PC-3 (cell line): ENCODE measurements around the gene KRTAP10-10. TPM values are rescaled to one million over a fixed set of nuclear protein-coding genes. Genes with fewer than 3 reads are reported as not detected.

Experiments used
- ATAC-seq: fragments of 200-7000 bp; cut with Tn5 transposase; 2 replicates; pipeline ENCODE4 v1.9.1; 2020; ENCODE audit warnings: mild to moderate bottlenecking, moderate library complexity
- BruUV-seq: library from RNA; stranded (reverse); fragments of 400-500 nt; replicated peaks from 2 replicates; lab custom pipeline; 2021; lab: Mats Ljungman, UMichigan
- CTCF ChIA-PET: fragments of 300-600 bp; sonication (Branson Sonifier 250); formaldehyde crosslinking; loops from one replicate; lab custom pipeline; 2022; ENCODE audit warnings: antibody characterized with exemption; lab: Charles Lee
- POLR2A ChIA-PET: fragments of 300-600 bp; sonication (Branson Sonifier 250); formaldehyde crosslinking; loops from one replicate; lab custom pipeline; 2022; ENCODE audit warnings: antibody characterized with exemption; ENCODE audit not compliant: unreplicated experiment; lab: Charles Lee
- DNase-seq: peaks from one replicate; pipeline ENCODE4 v3.0.0-alpha.2; 2015
- H2AFZ ChIP-seq: fragments of 300-600 bp; sonication (generic); 2 replicates; pipeline ENCODE4 v1.6.0; 2016; ENCODE audit warnings: antibody characterized with exemption, low read length
- H3F3A ChIP-seq: fragments of 300-600 bp; sonication (generic); one replicate; pipeline ENCODE4 v1.6.0; 2017; ENCODE audit warnings: antibody characterized with exemption, low read length, control low read depth, mild to moderate bottlenecking; ENCODE audit not compliant: unreplicated experiment
- H3K27ac ChIP-seq: fragments of 300-600 bp; sonication (generic); 2 replicates; pipeline ENCODE4 v1.5.1; 2016; ENCODE audit warnings: mild to moderate bottlenecking, low read length
- H3K27me3 ChIP-seq: fragments of 300-600 bp; sonication (generic); 2 replicates; pipeline ENCODE4 v1.6.1; 2016; ENCODE audit warnings: low read length, mixed read lengths
- H3K36me3 ChIP-seq: fragments of 300-600 bp; sonication (generic); 2 replicates; pipeline ENCODE4 v1.6.1; 2016; ENCODE audit warnings: low read depth, mixed run types, low read length, mixed read lengths
- H3K4me1 ChIP-seq: fragments of 300-600 bp; sonication (generic); 2 replicates; pipeline ENCODE4 v1.5.1; 2016; ENCODE audit warnings: low read length; ENCODE audit not compliant: insufficient read depth
- H3K4me2 ChIP-seq: fragments of 300-600 bp; sonication (generic); 2 replicates; pipeline ENCODE4 v1.6.0; 2016; ENCODE audit warnings: low read length
- H3K4me3 ChIP-seq: fragments of 300-600 bp; sonication (generic); 2 replicates; pipeline ENCODE4 v1.5.1; 2016; ENCODE audit warnings: mild to moderate bottlenecking, low read length, mixed read lengths
- H3K79me2 ChIP-seq: fragments of 300-600 bp; sonication (generic); 2 replicates; pipeline ENCODE4 v1.6.1; 2017; ENCODE audit warnings: low read length, mixed read lengths
- H3K9ac ChIP-seq: fragments of 300-600 bp; sonication (generic); 2 replicates; pipeline ENCODE4 v1.6.0; 2016; ENCODE audit warnings: mild to moderate bottlenecking, low read length
- H3K9me2 ChIP-seq: fragments of 300-600 bp; sonication (generic); replicated peaks from 2 replicates; pipeline ENCODE4 v1.6.1; 2016; ENCODE audit warnings: mixed run types, low read length, mixed read lengths
- H3K9me3 ChIP-seq: fragments of 300-600 bp; sonication (generic); 2 replicates; pipeline ENCODE4 v1.6.1; 2016; ENCODE audit warnings: low read length, mixed read lengths
- H4K20me1 ChIP-seq: fragments of 300-600 bp; sonication (generic); 2 replicates; pipeline ENCODE4 v1.6.1; 2016; ENCODE audit warnings: low read length, mixed read lengths
- CTCF ChIP-seq: fragments of 300-600 bp; sonication (generic); conservative IDR thresholded peaks from 2 replicates; pipeline ENCODE4 v1.5.1; 2017; ENCODE audit warnings: antibody characterized with exemption, low read depth, mild to moderate bottlenecking, low read length
- EZH2 ChIP-seq: fragments of 300-600 bp; sonication (generic); IDR thresholded peaks from one replicate; pipeline ENCODE4 v1.6.1; 2017; ENCODE audit warnings: antibody characterized with exemption, mild to moderate bottlenecking, low read length; ENCODE audit not compliant: unreplicated experiment
- EZH2phosphoT487 ChIP-seq: fragments of 300-600 bp; sonication (generic); IDR thresholded peaks from 2 replicates; pipeline ENCODE4 v1.6.1; 2018; ENCODE audit warnings: mild to moderate bottlenecking, antibody characterized with exemption, low read length, borderline replicate concordance
- intact Hi-C: fragments of 100-400 bp; cut with micrococcal nuclease; formaldehyde crosslinking; loops from 2 replicates; pipeline ENCODE4 v1.9.0; 2023
- total RNA-seq: library from RNA; depleted of rRNA; stranded (reverse); fragments of >200 nt; gene quantifications from 2 replicates; pipeline ENCODE4 v1.2.3, GENCODE V29; 2014

KRTAP10-10 gene
- total RNA-seq, 1 experiment from 2014 or later: not detected

- intact Hi-C loops: no loop called here
- Histone ChIP-seq H3K4me1 (peaks cover 12% of the 10 kb centered on the region), H3K9me2 (no peaks in the 10 kb centered on the region), H3K27me3 (no peaks in the 10 kb centered on the region), H3K4me3 (no peak overlapping the region), H2AFZ (no peak overlapping the region), H3K4me2 (no peak overlapping the region), H3K36me3 (no peaks in the 10 kb centered on the region), H3K9ac (no peak overlapping the region), H3K79me2 (no peaks in the 10 kb centered on the region), H3K27ac (no peak overlapping the region), H3F3A (no peaks in the 10 kb centered on the region), H4K20me1 (no peaks in the 10 kb centered on the region), H3K9me3 (no peaks in the 10 kb centered on the region)
- no TSS peak for BruUV-seq
- TF ChIP-seq EZH2 (no peak), CTCF (no peak), EZH2phosphoT487 (no peak)
- ChIA-PET CTCF (no interaction called here), POLR2A (no interaction called here)
- DNase-seq (no peak), ATAC-seq (no peak)
Observed at GRCh38 chr21:44594406-44594916, 42.7 kb upstream of the KRTAP10-10 start.

GRCh38 chr21:44595524-44595923 is 41.6 kb upstream of the KRTAP10-10 start:
- ATAC-seq (no peak), DNase-seq (no peak)
- H3F3A ChIP-seq: no peaks in the 10 kb centered on the region
- H4K20me1 ChIP-seq: no peaks in the 10 kb centered on the region
- no peak for TF ChIP-seq EZH2
- no peak for TF ChIP-seq CTCF
- TF ChIP-seq EZH2phosphoT487: no peak
- H3K9ac ChIP-seq: no peak overlapping the region
- intact Hi-C loops: no loop called here
- no peak overlapping the region for H2AFZ ChIP-seq
- H3K36me3 ChIP-seq: no peaks in the 10 kb centered on the region
- BruUV-seq: no TSS peak
- no peak overlapping the region for H3K4me3 ChIP-seq
- H3K4me2 ChIP-seq: no peak overlapping the region
- POLR2A ChIA-PET: no interaction called here
- no peak overlapping the region for H3K27ac ChIP-seq
- H3K79me2 ChIP-seq: no peaks in the 10 kb centered on the region
- H3K9me2 ChIP-seq: no peaks in the 10 kb centered on the region
- H3K9me3 ChIP-seq: no peaks in the 10 kb centered on the region
- CTCF ChIA-PET: no interaction called here
- H3K4me1 ChIP-seq: peaks cover 12% of the 10 kb centered on the region
- H3K27me3 ChIP-seq: no peaks in the 10 kb centered on the region

GRCh38 chr21:44596068-44596725 is 41.0 kb upstream of the KRTAP10-10 start:
- ChIA-PET CTCF (no interaction called here), POLR2A (no interaction called here)
- intact Hi-C loops: loop anchor here (1.0 kb wide), 1 partner anchor 97 kb away; no protein-coding TSS in a partner anchor

More at GRCh38 chr21:44596068-44596725, 41.0 kb upstream of the KRTAP10-10 start:
- H3K9me3 ChIP-seq: no peaks in the 10 kb centered on the region
- H3K9me2 ChIP-seq: no peaks in the 10 kb centered on the region
- H3K4me3 ChIP-seq: 0 out of 2 replicates have a peak overlapping the region, but pooled peaks have one; percentile 16
- no peaks in the 10 kb centered on the region for H4K20me1 ChIP-seq
- H2AFZ ChIP-seq: no peak overlapping the region
- peak overlapping the region; percentile 41 for H3K4me2 ChIP-seq
- TF ChIP-seq CTCF (no peak), EZH2 (no peak), EZH2phosphoT487 (no peak)
- H3K36me3 ChIP-seq: no peaks in the 10 kb centered on the region
- H3K4me1 ChIP-seq: peaks cover 12% of the 10 kb centered on the region
- BruUV-seq: no TSS peak
- H3F3A ChIP-seq: no peaks in the 10 kb centered on the region
- no peaks in the 10 kb centered on the region for H3K27me3 ChIP-seq
- H3K79me2 ChIP-seq: no peaks in the 10 kb centered on the region
- no peak overlapping the region for H3K9ac ChIP-seq
- no peak overlapping the region for H3K27ac ChIP-seq
- ATAC-seq (peak; percentile 99), DNase-seq (peak; percentile 88)
